Measurements from ENCODE around the gene DCHS2.
A peak's percentile ranks its signal among the peaks of the same experiment; 100 is the strongest.

DCHS2 gene

DNA sequence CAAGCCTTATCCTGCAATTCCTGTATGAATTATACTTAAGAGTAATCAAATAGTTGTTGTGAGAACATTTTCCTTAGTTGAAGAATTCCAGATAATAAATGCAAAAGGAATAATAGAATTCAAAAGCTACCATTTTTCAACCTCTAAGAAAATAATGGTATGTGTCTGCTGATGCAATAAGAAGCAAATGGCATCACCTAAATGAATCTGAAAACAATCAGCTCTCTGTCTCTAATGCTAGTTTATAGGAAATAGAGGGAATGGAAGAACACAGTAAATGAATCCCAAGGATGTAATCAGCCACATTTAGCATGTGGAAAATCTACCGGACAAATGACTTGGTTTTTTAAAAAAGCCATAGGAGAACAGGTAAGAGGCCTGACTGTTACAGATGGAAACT, 115.1 kb downstream of the DCHS2 start:
- DNase-seq: no peak

DNA sequence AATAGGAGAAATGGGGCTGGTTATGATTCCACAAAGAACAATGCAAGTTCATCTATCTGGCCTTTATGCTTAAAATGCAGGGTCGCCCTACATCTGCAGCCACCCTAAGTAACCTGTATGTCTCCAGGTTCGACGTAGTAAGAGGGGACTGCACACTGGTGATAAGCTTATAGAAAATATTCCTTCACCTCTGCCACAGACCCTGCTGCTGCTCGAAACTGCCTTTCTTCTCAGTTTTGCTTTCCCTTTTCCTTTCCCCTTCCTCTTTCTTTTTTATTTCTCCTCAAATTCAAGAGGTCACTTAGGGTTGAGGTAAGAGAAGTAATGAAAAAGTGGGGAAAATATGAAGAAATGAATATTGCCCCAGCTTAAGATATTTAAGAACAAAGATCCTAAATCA, 123.5 kb downstream of the DCHS2 start:
- DNase-seq: no peak

DNA sequence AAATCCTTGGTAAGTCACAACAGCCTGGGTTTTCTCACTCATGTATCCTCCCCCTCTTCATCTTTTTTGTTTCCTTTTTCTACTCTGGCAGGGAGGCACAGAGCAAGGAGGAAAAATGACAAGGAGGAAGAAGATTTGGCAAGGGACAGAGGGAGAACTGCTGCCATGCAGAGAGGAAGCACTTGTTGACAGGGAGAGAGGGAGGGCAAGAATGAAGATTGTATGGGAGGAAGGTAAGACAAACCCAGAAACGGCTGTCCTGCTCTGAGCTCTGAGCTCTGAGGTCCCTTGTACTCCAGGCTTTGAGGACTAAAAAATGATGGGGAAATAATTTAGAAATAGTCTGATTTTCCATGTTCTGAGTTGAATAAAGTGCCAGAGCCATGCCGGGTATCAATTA, 123.9 kb downstream of the DCHS2 start:
- DNase-seq: no peak

DNA sequence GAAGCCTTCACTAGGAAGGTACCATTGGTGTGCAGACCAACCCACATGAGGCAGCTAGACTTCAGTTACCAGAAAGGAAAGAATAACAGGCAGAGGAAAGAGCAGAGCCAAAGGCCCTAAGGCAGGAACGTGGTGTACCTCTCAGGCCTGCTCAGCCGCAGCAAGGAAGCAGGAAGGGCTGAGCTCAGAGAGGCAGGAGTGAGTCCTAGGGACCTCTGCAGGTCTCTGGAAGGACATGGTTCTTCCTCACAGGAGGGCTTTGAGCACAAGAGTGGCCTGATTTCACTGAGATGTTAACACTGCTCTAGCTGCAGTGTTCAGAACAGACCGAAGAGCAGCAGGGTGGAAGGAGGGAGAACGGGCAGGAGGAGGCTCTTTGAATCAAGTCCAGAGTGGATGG, 124.6 kb downstream of the DCHS2 start:
- DNase-seq: no peak

DNA sequence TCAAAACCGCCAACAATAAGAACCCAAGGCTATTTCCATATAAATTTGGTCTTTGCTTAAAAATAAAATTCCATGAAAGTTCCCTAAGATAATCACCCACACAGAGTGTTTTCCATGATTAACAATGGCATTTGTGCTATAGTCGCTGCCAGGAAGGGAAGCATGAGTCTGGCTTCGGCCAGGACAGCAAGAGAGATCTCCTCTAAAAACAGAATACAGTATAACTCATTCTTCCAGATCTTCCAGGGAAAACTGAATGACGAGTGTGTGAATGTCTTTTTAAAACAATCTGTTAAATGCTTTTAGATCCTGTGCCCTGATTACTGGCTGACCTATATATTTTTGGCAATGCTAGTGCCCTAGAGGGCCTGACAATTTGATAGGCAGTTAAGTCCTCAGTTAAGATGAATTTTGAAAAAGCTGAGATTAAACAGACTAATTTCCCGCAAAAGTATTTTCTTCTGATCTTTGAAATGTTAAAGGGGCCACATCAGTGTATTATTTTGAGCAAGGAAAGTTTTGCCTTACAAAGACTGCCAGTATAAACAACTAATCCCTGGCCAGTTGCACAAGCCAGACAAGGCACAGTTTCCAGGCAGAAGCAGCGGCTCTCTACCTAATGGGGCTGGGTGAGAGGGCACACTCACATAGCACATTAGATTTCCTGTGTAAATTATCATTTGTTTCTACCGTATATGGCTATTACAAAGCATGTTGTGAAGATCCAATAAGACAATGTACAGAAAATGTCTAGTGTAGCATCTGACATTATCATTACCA, 127.3 kb downstream of the DCHS2 start:
- DNase-seq: no peak

DNA sequence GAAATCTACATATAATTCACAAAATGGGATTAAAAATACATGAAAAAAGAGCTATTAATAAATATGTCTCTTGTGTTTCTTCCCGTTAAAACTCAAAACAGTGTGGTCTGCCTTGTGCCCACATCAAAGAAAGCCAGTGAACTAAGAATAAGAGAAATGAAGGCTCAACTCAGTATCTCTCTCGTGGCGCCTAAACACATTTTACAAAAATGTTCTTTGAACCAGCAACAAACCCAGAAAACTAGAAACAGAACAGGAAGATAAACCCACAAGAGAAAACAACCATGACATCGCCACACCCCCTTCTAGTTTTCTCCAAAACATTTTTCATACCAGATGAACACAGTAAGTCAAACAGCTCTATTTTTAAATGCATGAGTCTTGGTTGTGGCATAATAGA, 130.1 kb downstream of the DCHS2 start:
- DNase-seq: no peak

DNA sequence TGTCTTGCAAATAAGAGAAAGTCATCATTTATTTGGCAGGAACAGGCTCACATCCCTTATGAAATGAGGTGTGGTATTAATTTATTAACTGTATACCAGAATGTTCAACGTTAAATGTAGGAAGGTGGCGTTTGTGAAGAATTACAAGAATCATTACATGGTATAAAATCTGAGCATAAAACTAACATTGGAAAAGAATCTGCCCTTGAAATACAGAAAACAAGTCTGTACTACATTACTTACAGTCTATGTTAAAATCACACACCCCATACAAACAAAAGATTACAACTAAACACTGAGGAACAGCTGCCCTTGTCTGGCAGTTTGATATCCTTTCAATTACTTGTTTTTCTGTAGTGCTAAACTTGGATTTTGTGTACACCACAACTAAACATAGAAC, 131.1 kb downstream of the DCHS2 start:
- no peak for DNase-seq

DNA sequence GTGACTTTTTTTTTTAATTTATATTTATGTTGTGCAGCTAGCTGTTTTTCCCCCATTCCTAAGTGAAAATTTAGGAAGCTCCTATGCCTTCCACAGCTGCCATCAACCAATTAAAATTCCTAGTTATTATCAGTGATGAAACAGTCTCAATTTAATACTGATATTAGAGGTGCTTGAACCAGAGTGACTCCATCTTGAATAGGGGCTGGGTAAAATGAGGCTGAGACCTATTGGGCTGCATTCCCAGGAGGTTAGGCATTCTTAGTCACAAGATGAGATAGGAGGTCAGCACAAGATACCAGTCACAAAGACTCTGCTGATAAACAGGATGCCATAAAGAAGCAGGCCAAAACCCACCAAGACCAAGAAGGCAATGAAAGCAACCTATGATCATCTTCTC, 136.7 kb downstream of the DCHS2 start:
- DNase-seq: no peak

DNA sequence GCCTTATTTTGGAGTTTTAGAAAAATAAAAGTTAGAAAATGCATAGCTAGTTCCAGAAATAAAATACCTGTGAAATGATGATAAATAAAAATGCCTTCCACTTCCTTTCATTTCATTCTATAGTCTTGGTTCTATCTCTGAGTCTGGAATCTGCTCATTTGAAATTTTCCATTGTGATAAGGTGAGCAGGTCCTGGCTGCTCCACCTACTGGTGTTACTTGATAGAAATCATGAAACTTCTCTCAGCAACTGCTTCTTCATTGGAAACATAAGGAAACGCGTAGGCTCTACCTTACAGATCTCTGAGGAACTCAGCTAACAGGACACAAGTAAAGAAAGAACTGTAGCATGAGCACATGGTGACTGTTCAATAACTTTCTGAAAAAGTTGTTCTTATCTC, 141.8 kb downstream of the DCHS2 start:
- DNase-seq: no peak

DNA sequence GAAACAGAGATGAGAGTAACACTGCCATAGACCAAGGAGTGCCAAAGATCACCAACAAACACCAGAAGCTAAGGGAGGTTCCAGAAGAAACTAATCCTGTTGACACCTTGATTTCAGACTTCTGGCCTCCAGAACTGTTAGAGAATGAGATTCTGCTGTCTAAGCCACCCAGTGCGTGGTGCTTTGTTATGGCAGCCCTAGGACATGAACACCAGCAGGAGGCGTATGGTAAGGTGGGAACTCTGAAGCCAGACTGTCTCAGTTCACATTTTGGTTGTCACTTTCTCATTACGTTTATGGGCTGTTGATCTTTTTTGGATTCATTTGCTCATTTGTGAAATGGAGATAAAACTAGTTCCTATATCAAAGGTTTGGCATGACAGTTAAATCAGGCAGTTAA, 142.9 kb downstream of the DCHS2 start:
- DNase-seq: no peak

DNA sequence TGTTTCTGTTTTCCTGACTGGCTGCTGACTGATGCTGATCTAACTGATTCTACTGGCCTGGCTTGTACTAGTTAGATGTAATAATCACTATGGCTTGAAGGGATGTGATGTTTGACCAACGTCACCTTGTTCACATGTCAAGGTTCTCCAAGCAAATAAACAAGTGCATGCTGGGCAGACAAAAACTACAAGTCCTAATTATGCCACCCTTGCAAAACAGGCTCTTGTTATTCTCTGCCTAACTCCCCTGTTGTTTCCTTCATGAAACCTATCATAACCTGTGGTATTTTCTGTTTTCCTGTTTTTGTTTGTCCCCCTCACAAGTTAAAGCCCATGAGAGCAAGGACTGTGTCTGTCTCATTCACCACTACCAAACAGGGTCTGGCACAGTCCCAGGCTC, 146.2 kb downstream of the DCHS2 start:
- DNase-seq: no peak

DNA sequence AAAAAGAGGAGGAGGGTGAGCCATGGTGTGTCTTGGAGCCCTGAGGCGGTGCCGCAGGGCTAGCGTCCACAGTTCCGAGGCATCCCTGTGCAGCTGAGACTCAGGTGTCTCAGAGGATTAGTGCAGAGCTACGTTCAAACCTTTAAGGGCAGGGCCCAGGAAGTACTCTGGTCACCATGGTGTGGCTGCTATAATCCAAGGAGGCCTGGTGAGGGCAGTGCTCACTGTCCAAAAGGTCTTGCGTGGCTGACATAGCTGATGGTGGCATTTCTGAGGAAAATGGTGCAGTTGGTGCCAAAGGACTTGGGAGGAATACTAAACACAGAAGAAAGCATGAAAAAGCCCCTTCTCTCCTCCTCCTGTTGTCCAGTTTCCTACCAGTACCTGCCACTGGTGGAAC, 146.9 kb downstream of the DCHS2 start:
- no peak for DNase-seq

DNA sequence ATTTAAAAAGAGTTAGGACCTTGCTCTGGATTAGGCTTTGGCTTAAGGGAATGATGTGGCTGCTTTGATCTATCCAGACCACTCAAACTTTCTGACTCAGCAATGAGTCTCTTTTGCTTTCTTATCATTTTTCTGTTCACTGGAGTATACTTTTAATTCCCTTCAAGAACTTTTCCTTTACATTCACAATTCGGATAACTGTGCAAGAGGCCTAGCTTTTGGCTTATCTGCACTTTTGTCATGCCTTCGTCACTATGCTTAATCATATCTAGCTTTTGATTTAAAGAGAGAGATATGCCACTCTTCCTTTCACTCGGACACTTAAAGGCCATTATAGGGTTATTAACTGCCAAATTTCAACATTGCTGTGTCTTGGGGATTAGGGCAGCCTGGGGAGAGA, 147.9 kb downstream of the DCHS2 start:
- DNase-seq: no peak

DNA sequence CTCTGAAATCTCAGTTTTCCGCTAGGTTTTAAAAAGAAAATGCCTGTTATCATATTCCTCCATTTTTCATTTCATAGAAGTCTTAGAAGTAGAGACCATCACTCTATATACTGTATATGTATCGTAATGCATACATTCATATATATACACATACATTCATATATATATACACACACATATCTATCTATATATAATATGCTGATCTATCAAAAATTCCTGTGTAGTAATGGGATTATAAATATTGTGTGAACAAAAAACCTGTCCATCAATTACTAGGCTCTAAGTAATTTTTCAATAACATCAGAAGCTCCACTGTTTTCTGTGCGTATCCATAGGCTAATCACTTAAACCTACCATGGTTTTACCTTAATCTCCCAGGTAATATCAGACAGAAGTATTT, 150.2 kb downstream of the DCHS2 start:
- DNase-seq: no peak

DNA sequence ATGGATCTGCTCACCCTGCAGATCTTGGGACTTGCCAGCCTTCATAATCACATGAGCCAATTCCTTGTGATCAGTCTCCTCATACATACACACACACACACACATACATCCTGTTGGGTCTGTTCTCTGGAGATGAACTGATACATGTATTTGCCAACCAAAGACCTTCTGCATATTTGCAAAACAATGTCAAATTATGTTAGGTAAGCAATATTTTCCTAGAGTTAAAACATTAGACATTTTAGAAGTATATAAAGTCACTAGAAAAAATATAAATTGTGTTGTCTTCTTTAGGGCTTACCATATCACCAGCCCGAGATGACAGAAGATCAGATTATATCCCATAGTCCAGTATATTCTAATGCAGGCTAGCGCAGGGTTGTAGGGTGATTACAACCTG, 156.0 kb downstream of the DCHS2 start:
- DNase-seq: no peak

DNA sequence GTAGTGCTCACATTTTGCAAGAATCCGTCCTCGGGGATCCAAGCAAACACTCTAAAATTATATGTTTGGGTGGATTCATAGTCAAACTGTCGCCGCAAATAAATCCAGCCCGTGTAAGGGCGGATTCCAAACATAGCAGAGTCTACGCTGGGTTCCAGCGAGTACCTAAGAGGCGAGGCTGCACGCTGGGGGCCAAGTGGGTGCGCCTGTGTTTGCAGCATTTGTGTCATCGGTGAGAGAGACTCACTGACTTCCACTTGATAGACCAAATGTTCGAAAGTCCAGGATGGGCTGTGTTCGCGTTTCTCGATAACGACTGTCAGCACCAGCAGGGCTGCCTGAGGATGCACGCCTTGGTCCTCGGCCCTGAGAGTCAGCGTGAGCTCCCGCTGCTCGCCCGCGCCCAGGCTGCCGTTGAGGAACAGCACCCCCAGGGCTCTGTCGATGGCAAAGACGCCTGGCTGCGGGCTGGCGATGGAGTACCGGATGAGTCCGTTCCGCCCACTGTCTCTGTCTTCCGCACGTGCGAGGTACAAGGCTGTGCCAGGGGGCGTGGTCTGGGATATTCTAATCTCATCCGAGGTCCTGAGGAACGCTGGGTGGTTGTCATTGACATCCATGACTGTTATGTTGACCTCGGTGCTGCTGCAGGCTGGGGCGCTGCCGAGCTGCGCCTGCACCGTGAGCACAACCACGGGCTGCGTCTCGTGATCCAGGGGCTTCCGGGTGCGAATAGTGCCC, 158.7 kb downstream of the DCHS2 start:
- DNase-seq: peak; percentile 70

DNA sequence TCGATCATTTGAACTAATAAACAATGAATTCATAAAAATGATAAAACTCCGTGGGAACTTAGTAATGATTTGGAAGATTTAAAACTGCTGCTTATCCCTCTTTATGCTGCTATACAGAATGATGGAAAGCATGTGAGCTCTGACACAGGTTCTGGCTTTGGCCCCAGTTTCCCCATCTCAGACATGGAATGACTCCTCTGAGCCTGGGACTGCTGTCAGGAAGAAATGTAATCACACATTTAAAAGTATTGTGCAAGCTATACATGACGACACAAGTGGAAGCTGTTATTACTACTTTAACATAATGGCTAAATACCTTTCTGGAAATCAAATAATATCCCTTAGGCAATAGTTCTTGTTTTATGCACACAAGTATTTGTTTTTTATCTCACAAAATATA, 161.7 kb downstream of the DCHS2 start:
- no peak for DNase-seq

DNA sequence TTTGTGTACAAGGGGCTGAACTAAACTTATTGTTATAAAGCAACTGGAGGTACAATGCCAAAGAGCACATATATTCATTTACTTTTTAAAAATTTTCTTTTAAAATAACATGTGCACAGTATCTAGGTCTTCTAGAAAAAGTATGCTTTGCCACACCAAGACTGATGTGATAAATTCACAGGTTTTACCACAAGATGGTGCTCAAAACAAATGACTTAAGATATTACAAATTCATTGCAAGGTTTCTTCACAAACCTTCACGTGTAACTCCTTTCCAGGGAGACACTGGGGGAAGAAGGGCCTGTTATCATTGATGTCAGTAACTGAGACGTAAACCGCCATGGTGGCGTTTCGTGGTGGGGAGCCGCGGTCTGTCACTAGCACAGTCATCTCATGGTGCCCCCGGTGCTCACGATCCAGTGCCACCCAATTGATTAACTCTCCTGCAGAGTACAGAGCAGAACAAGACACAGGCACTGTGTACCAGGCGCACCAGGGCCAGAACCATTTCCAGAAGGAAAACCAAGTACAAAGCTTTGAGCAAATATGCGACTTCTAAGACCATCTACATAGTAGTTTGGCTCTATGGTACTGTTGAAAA, 162.2 kb downstream of the DCHS2 start:
- no peak for DNase-seq

DNA sequence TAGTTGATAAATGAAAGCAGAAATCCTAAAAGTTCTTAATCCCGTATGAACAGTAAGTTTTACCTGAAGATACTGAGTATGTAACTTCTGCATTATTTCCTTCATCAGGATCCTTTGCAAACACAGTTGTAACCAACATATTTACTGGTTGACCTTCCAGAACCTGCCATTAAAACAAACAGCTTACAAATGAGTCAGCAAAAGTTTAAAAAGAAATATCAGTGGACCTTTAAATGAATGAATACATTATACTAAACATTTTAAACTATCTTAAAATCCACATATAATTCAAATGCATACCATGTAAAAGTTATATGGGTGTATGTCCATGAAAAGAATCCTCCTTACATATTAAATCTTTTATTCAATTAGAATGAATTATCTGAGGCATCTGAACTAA, 163.6 kb downstream of the DCHS2 start:
- no peak for DNase-seq

DNA sequence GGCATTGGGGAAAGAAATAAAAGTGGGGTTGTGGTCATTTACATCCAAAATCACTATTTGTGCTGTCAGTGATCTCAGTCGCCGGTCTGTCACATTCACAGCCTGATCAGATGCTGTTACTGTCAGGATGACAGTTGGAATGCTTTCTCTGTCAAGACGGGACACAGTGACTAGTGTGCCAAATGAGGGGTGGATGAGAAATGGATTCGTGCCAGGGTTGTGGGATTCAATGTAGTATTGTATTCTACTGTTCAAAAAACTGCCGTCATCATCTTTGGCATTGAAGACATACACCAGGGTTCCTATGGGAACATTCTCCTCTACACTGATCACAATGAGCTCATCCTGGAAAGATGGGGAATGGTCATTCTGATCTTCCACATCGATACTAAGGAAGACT, 171.1 kb downstream of the DCHS2 start:
- no peak for DNase-seq

DNA sequence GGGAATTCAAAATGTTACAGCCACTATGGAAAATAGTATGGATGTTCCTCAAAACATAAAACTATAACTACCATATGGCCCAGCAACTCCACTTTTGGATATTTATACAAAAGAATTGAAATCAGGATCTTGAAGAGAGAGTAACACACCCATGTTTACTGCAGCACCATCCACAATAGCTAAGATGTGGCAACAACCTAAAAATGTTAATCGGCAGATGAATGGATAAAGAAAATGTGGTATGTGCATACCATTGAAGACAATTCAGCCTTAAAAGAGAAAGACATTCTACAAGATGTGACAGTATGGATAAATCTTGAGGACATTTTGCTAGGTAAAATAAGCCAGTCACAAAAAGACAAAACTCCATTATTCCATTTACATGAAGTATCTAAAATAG, 171.9 kb downstream of the DCHS2 start:
- DNase-seq: no peak

DNA sequence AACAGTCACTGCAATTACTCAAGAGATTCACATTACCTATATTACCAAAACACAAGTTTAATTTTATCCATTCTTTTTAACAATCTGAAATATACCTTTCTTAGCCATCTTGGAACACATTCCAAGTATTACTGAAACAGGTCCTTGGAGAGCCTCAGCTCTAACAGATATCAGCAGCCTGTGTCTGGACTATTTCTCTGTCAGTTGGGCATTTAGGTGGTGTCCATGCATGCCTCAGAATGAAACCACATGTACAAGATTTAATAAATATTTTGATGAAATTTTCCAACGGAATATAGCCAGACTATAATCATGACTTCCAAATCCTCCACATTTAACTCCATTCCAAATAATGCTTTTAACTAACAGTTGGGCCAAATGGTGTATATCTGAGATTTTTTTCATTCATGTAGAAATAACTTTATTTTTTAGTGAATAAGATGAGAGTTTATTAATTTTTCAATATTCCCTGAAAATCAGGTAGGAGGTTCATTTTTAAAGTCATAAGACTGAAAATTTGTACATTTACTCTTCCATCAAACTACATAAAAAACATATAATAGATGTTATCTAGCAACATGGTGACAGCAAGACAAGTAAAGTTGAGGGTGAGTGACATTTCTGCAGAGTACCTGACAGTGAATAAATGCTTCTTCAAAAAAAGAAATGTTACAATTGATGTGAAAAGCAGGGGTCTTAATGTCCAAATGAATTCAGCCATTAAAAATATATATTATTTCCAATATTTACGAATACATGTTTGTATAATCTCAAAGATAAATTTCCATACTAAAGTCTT, 174.2 kb downstream of the DCHS2 start:
- DNase-seq: no peak

DNA sequence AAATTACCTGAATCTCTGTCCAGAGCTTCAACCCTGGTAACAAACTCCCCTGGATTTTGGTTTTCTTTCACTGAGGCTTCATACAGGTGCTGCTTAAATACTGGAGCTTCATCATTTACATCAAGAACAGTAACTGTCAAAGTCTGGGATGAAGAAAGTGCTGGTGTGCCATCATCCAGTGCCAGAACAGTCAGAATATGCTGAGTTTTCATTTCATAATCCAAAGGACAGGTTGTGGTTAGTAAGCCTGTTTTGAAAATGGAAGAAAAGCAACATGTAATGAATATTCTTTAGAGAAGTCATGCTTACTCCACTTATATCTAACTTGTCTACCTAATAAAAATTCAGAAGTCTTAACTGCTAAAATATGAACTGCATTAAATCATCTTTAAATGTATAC, 175.9 kb downstream of the DCHS2 start:
- no peak for DNase-seq

DNA sequence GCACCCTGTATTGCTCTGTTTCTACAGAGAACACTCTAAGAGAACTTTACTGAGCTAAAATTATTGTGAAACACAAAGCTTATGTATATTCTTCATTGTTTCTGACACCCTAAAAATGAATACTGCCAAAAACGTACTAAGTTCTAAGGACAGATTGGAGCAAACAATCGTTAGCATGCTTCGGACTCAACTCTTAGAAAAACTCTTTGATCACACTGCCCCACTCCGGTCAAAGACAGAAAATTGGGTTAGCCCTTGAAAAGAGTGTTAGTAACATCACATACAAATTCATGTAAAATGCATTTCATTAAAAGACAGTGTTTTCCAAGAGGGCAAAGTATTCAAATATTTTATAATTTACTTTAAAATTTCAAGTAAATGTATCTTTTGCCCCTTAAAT, 177.4 kb downstream of the DCHS2 start:
- DNase-seq: no peak
